ENCODE data around the gene XXYLT1. TPM values are rescaled to one million over a fixed set of nuclear protein-coding genes. Genes with fewer than 3 reads are reported as not detected.

The XXYLT1 gene
- total and polyA plus RNA-seq, 10 of the 15 experiments (the other 5 are each of a cell fraction or from before 2014, with no cell fraction given): 1.2 to 14.2 (median 9.3) TPM

DNA sequence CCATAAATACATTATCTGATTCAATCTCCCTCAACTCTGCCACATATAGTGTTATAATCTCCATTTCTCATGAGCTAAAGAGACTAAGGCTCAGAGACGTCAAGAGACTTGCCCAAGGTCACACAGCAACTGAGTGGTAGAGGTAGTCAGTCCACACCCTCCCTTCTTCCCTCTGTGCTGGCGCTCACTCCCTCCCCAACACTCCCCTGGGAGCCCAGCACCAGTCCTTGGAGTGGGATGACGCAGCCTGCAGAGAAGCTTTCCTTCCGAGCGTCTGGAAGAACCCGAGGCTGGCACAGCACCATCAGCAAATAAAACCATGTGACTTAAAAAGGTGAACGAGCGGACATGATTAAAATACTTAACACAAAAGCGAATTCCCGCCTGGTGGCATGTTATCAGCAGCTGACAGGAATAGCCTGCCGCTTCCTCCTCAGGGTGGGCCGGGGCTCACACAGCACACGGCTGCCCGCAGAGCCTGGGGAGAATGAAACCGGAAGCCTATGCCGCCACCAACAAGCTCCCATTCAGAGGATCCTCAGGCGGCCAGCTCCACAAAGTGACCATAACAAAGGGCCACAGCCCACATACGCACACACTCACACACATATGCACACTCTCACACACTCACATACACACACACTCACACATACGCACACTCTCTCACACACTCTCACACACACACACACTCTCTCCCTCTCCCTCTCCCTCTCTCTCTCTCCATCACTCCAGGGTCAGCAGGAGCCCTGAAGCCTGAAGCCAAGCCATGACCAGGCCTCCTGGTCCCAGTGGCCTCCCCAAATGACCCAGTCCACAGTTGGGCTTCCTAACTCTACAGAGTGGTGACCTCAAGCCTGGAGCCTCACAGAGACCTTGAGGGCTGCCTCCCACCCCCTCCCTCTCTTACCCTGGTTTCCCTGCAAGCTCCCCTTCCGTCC, 120.5 kb downstream of the XXYLT1 start (continued):
- TF ChIP-seq KDM1A (IDR thresholded peaks at IDR 0.05; ENCODE audit: borderline replicate concordance): peak; percentile 77; the same call in 1 of the 2 replicates
- TF ChIP-seq IKZF1 (conservative IDR thresholded peaks at IDR 0.05): peak; percentile 89
- peak; percentile 39; the same call in 1 of the 2 replicates for TF ChIP-seq BACH1 (IDR thresholded peaks at IDR 0.05; ENCODE audit: borderline replicate concordance)
- TF ChIP-seq ZBED1 (IDR thresholded peaks at IDR 0.05; ENCODE audit: borderline replicate concordance): no peak; the same call in 1 of the 2 replicates
- TF ChIP-seq RCOR1 (conservative IDR thresholded peaks at IDR 0.05; ENCODE audit: low read depth, low read length): 0 out of 2 replicates have a peak, but pooled peaks have one; percentile 75
- no peak for TF ChIP-seq FOXK2 (IDR thresholded peaks at IDR 0.05)
- TF ChIP-seq, protein P1, sequence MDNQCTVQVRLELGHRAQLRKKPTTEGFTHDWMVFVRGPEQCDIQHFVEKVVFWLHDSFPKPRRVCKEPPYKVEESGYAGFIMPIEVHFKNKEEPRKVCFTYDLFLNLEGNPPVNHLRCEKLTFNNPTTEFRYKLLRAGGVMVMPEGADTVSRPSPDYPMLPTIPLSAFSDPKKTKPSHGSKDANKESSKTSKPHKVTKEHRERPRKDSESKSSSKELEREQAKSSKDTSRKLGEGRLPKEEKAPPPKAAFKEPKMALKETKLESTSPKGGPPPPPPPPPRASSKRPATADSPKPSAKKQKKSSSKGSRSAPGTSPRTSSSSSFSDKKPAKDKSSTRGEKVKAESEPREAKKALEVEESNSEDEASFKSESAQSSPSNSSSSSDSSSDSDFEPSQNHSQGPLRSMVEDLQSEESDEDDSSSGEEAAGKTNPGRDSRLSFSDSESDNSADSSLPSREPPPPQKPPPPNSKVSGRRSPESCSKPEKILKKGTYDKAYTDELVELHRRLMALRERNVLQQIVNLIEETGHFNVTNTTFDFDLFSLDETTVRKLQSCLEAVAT (IDR thresholded peaks at IDR 0.05): peak; percentile 93
- peak; percentile 73 for TF ChIP-seq POLR2AphosphoS5 (IDR thresholded peaks at IDR 0.05; ENCODE audit: low read length)
- peak; percentile 67 to 70 for TF ChIP-seq BHLHE40 (IDR thresholded peaks at IDR 0.05; ENCODE audit: borderline replicate concordance in 1 of 2, low read depth in 2 of 2, low read length in 1 of 2)
- peak; percentile 53 for TF ChIP-seq SMAD1 (IDR thresholded peaks at IDR 0.05; ENCODE audit: low read depth, partially characterized antibody)
- TF ChIP-seq HCFC1 (IDR thresholded peaks at IDR 0.05; ENCODE audit: low read length): peak; percentile 6; the same call in 1 of the 2 replicates
- TF ChIP-seq EGR1 (IDR thresholded peaks at IDR 0.05; ENCODE audit: borderline replicate concordance in 1 of 2, low read depth in 2 of 2, low read length in 2 of 2): peak in 1 of 2 experiments; percentile 22; a peak in 1 of 3 replicates
- TF ChIP-seq, protein P2, sequence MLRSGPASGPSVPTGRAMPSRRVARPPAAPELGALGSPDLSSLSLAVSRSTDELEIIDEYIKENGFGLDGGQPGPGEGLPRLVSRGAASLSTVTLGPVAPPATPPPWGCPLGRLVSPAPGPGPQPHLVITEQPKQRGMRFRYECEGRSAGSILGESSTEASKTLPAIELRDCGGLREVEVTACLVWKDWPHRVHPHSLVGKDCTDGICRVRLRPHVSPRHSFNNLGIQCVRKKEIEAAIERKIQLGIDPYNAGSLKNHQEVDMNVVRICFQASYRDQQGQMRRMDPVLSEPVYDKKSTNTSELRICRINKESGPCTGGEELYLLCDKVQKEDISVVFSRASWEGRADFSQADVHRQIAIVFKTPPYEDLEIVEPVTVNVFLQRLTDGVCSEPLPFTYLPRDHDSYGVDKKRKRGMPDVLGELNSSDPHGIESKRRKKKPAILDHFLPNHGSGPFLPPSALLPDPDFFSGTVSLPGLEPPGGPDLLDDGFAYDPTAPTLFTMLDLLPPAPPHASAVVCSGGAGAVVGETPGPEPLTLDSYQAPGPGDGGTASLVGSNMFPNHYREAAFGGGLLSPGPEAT (IDR thresholded peaks at IDR 0.05; ENCODE audit: low read depth): peak; percentile 86
- TF ChIP-seq TBL1XR1 (IDR thresholded peaks at IDR 0.05; ENCODE audit: low read depth, low read length): 0 out of 2 replicates have a peak, but pooled peaks have one; percentile 34
- TF ChIP-seq CREB1 (IDR thresholded peaks at IDR 0.05; ENCODE audit: low read depth): 0 out of 2 replicates have a peak, but pooled peaks have one; percentile 11
- TF ChIP-seq SMARCA5 (IDR thresholded peaks at IDR 0.05): peak; percentile 100
- no peak for TF ChIP-seq GABPA (IDR thresholded peaks at IDR 0.05; ENCODE audit: low read depth)
- TF ChIP-seq, protein P3, sequence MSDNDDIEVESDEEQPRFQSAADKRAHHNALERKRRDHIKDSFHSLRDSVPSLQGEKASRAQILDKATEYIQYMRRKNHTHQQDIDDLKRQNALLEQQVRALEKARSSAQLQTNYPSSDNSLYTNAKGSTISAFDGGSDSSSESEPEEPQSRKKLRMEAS (IDR thresholded peaks at IDR 0.05; ENCODE audit: low read depth, low read length): 0 out of 2 replicates have a peak, but pooled peaks have one; percentile 29
- TF ChIP-seq PAX5 (IDR thresholded peaks at IDR 0.05; ENCODE audit: borderline replicate concordance, low read depth, low read length): peak; percentile 55; the same call in 1 of the 2 replicates
- TF ChIP-seq NBN (IDR thresholded peaks at IDR 0.05): peak; percentile 99
- peak in 1 of 2 experiments; percentile 50; a peak in 2 of 4 replicates for TF ChIP-seq ETV6 (conservative IDR thresholded peaks at IDR 0.05 in 1 of 2, IDR thresholded peaks at IDR 0.05 in 1 of 2; ENCODE audit: borderline replicate concordance in 1 of 2, low read depth in 1 of 2)
- TF ChIP-seq, protein P4, sequence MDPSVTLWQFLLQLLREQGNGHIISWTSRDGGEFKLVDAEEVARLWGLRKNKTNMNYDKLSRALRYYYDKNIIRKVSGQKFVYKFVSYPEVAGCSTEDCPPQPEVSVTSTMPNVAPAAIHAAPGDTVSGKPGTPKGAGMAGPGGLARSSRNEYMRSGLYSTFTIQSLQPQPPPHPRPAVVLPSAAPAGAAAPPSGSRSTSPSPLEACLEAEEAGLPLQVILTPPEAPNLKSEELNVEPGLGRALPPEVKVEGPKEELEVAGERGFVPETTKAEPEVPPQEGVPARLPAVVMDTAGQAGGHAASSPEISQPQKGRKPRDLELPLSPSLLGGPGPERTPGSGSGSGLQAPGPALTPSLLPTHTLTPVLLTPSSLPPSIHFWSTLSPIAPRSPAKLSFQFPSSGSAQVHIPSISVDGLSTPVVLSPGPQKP (IDR thresholded peaks at IDR 0.05; ENCODE audit: low read depth, low read length): peak; percentile 48; the same call in 1 of the 2 replicates
- TF ChIP-seq, protein P5, sequence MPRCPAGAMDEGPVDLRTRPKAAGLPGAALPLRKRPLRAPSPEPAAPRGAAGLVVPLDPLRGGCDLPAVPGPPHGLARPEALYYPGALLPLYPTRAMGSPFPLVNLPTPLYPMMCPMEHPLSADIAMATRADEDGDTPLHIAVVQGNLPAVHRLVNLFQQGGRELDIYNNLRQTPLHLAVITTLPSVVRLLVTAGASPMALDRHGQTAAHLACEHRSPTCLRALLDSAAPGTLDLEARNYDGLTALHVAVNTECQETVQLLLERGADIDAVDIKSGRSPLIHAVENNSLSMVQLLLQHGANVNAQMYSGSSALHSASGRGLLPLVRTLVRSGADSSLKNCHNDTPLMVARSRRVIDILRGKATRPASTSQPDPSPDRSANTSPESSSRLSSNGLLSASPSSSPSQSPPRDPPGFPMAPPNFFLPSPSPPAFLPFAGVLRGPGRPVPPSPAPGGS (IDR thresholded peaks at IDR 0.05; ENCODE audit: borderline replicate concordance, insufficient read depth, low read depth, low read length, poor library complexity, severe bottlenecking): peak; percentile 79
